A549 (cell line): ENCODE data around the gene SLC43A1. TPM values are rescaled to one million over a fixed set of nuclear protein-coding genes. Genes with fewer than 3 reads are reported as not detected.

Experiments used
- ATAC-seq, 2 experiments: fragments of 200-7000 bp in 1 of 2; fragments of >200 bp in 1 of 2; cut with Nextera tagmentation in 1 of 2; cut with Tn5 transposase in 1 of 2; 3 replicates each; pipeline versions ENCODE4 v1.8.0 to v1.9.1; 2018 to 2020; ENCODE audit warnings: mild to moderate bottlenecking in 1 of 2, moderate library complexity in 1 of 2
- CTCF ChIA-PET: fragments of 300-600 bp; sonication (Branson Sonifier 250); formaldehyde crosslinking; extraction: SDS; loops from one replicate; lab custom pipeline; 2021; ENCODE audit warnings: antibody characterized with exemption, inconsistent platforms; lab: Yijun Ruan, JAX
- POLR2A ChIA-PET: fragments of 350-600 bp; formaldehyde crosslinking; extraction: SDS; loops from one replicate; lab custom pipeline; 2021; ENCODE audit warnings: antibody characterized with exemption, inconsistent platforms; lab: Yijun Ruan, JAX
- DNase-seq, 2 experiments: peaks; one replicate each; pipeline versions ENCODE4 v3.0.0 to v3.0.0-alpha.2; 2011 to 2016; ENCODE audit warnings: low read depth in 1 of 2, low spot score in 1 of 2
- FAIRE-seq: peaks from 2 replicates; lab custom pipeline; 2011; peaks lifted over from hg19 to GRCh38; lab: Jason Lieb, UNC
- H3K27ac ChIP-seq, 2 experiments: fragments of >200 bp; sonication (Bioruptor Twin); formaldehyde crosslinking; 3 replicates each; pipeline ENCODE4 v1.5.1; 2016 to 2017
- H3K4me1 ChIP-seq: fragments of >200 bp; sonication (Bioruptor Twin); formaldehyde crosslinking; 3 replicates; pipeline ENCODE4 v1.6.1; 2016
- H3K4me2 ChIP-seq: fragments of >200 bp; sonication (Bioruptor Twin); formaldehyde crosslinking; 3 replicates; pipeline ENCODE4 v1.6.1; 2016
- H3K4me3 ChIP-seq: fragments of >200 bp; sonication (Bioruptor Twin); formaldehyde crosslinking; 3 replicates; pipeline ENCODE4 v1.5.1; 2016
- H3K9me3 ChIP-seq: fragments of >200 bp; sonication (Bioruptor Twin); formaldehyde crosslinking; 3 replicates; pipeline ENCODE4 v1.6.1; 2016
- BHLHE40 ChIP-seq: IDR thresholded peaks from 2 replicates; pipeline ENCODE4 v1.6.1; 2012; ENCODE audit warnings: low read depth, low read length, inconsistent platforms
- CTCF ChIP-seq: fragments of >200 bp; sonication (Bioruptor Twin); formaldehyde crosslinking; IDR thresholded peaks from 3 replicates; pipeline ENCODE4 v1.5.1; 2016
- E2F6 ChIP-seq: IDR thresholded peaks from 2 replicates; pipeline ENCODE4 v1.6.1; 2012; ENCODE audit warnings: low read depth, borderline replicate concordance
- EP300 ChIP-seq, 2 experiments: fragments of >200 bp; sonication (Bioruptor Twin); formaldehyde crosslinking; IDR thresholded peaks; 2 replicates in 1 of 2; 3 replicates in 1 of 2; pipeline ENCODE4 v1.6.1; 2016 to 2017
- GATA3 ChIP-seq: IDR thresholded peaks from 2 replicates; pipeline ENCODE4 v1.6.1; 2012; ENCODE audit warnings: borderline replicate concordance
- HEYL ChIP-seq: fragments of 250-450 bp; sonication (Bioruptor Pico); IDR thresholded peaks from 2 replicates; pipeline ENCODE4 v1.8.0; 2021; ENCODE audit warnings: mild to moderate bottlenecking, moderate library complexity
- JUN ChIP-seq, 2 experiments: fragments of >200 bp; sonication (Bioruptor Twin); formaldehyde crosslinking; IDR thresholded peaks; 2 replicates in 1 of 2; 3 replicates in 1 of 2; pipeline ENCODE4 v1.6.1; 2016 to 2017
- KDM5A ChIP-seq: fragments of 200-600 bp; sonication (generic); IDR thresholded peaks from 2 replicates; pipeline ENCODE4 v1.6.1; 2016; ENCODE audit warnings: antibody characterized with exemption, mild to moderate bottlenecking
- MAX ChIP-seq: IDR thresholded peaks from 2 replicates; pipeline ENCODE4 v1.6.1; 2012
- NFE2L2 ChIP-seq: fragments of 150-350 bp; conservative IDR thresholded peaks from 2 replicates; pipeline ENCODE4 v1.6.1; 2014; ENCODE audit warnings: low read length
- PHF8 ChIP-seq: fragments of 200-600 bp; sonication (generic); IDR thresholded peaks from 2 replicates; pipeline ENCODE4 v1.6.1; 2016; ENCODE audit warnings: low read depth, mild to moderate bottlenecking, antibody characterized with exemption, moderate library complexity, borderline replicate concordance
- POLR2A ChIP-seq: IDR thresholded peaks from 2 replicates; pipeline ENCODE4 v1.6.1; 2012; ENCODE audit warnings: mild to moderate bottlenecking, low read length
- RAD21 ChIP-seq, 2 experiments: fragments of >200 bp in 1 of 2; sonication (Bioruptor Twin) in 1 of 2; formaldehyde crosslinking in 1 of 2; IDR thresholded peaks in 1 of 2; conservative IDR thresholded peaks in 1 of 2; 2 replicates in 1 of 2; 3 replicates in 1 of 2; pipeline ENCODE4 v1.6.1; 2012 to 2018; ENCODE audit warnings: inconsistent platforms in 1 of 2
- RFX5 ChIP-seq: fragments of 450-650 bp; IDR thresholded peaks from 2 replicates; pipeline ENCODE4 v1.7.1; 2014; ENCODE audit warnings: antibody characterized with exemption, mild to moderate bottlenecking, moderate library complexity
- SMC3 ChIP-seq: fragments of >200 bp; sonication (Bioruptor Twin); formaldehyde crosslinking; IDR thresholded peaks from 3 replicates; pipeline ENCODE4 v1.6.1; 2018; ENCODE audit warnings: inconsistent platforms
- ZFP36 ChIP-seq: fragments of 450-650 bp; IDR thresholded peaks from 2 replicates; pipeline ENCODE4 v1.6.1; 2014; ENCODE audit warnings: borderline replicate concordance; ENCODE audit not compliant: partially characterized antibody
- WGBS: methylation state at CpG from one replicate; pipeline ENCODE4 v1.1.6; 2017; ENCODE audit errors: missing lambda C conversion rate; 5-methylcytosine and 5-hydroxymethylcytosine counted together
- polyA plus RNA-seq, 4 experiments: library from polyadenylated mRNA; depleted of rRNA in 3 of 4; stranded (reverse); fragments of >200 nt; fragmentation: RNase III in 1 of 4; extraction: RNeasy Plus Mini Kit Qiagen cat#74134 plus additional on column Dnase treatment in 1 of 4; gene quantifications; 2 replicates in 3 of 4; 3 replicates in 1 of 4; pipeline ENCODE4 v1.2.3, GENCODE V29; 2011 to 2017
- TF ChIP-seq, protein P1 (sequence below): fragments of 450-650 bp; IDR thresholded peaks from 2 replicates; pipeline ENCODE4 v1.6.1; 2014; ENCODE audit warnings: antibody characterized with exemption
- TF ChIP-seq, protein P2 (sequence below): fragments of 250-450 bp; sonication (Bioruptor Pico); IDR thresholded peaks from 2 replicates; pipeline ENCODE4 v1.5.0; 2021; ENCODE audit warnings: mild to moderate bottlenecking, moderate library complexity, borderline replicate concordance

SLC43A1 gene
- polyA plus RNA-seq, 2 of the 4 experiments (the other 2 are of a cell fraction): 1.0 to 4.6 TPM

DNA sequence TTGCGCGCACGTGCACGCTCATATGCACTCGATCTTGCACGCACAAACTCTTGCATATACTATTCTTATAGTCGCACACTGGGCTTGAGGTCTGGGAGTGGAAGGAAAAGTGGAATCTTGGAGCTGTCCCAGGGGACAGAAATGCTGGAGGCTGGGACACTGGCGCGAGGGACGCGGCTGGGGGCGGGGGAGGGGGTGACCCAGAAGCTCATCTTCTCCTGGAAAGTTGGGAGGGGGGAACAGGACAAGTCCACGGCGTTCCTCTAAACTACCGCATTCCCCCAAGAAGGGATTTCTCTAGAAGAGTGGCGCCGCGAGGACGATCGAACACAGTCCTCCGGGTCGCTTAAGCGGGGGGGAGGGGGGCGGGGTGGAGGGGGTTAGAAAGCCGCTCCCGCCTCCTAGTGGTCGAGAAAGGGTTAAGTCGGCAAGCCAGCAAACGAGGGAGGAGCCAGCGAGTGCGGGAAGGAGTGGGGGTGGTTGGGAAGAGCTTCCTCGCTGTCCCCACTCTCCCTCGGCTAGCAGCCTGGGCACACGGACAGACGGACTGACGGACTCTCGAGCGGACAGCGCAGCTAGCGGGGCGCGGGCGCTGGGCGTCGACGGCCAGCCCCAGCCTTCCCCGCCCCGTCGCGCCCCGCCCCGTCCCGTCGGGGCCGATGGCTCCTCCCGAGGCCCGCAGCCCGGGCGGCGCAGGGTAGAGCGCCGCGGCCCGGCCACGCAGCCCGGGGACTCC lies 55.3 kb downstream of the SLC43A1 start, which contains the start of gene RTN4RL2 (continued):
- TF ChIP-seq CTCF (peak; percentile 44; the same call in 2 of the 3 replicates), POLR2A (peak; percentile 56), RFX5 (no peak), E2F6 (0 out of 2 replicates have a peak, but pooled peaks have one; percentile 4), RAD21 (conservative IDR thresholded peaks at IDR 0.05 in 1 of 2, IDR thresholded peaks at IDR 0.05 in 1 of 2) (peak in 1 of 2 experiments; percentile 29; a peak in 1 of 5 replicates)
- TF ChIP-seq, protein P1, sequence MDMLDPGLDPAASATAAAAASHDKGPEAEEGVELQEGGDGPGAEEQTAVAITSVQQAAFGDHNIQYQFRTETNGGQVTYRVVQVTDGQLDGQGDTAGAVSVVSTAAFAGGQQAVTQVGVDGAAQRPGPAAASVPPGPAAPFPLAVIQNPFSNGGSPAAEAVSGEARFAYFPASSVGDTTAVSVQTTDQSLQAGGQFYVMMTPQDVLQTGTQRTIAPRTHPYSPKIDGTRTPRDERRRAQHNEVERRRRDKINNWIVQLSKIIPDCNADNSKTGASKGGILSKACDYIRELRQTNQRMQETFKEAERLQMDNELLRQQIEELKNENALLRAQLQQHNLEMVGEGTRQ: no peak

GRCh38 chr11:57459164-57460021 lies 56.1 kb downstream of the SLC43A1 start:
- ATAC-seq: peak in 1 of 2 experiments; percentile 18; a peak in 3 of 6 replicates
- no peak for FAIRE-seq

DNA sequence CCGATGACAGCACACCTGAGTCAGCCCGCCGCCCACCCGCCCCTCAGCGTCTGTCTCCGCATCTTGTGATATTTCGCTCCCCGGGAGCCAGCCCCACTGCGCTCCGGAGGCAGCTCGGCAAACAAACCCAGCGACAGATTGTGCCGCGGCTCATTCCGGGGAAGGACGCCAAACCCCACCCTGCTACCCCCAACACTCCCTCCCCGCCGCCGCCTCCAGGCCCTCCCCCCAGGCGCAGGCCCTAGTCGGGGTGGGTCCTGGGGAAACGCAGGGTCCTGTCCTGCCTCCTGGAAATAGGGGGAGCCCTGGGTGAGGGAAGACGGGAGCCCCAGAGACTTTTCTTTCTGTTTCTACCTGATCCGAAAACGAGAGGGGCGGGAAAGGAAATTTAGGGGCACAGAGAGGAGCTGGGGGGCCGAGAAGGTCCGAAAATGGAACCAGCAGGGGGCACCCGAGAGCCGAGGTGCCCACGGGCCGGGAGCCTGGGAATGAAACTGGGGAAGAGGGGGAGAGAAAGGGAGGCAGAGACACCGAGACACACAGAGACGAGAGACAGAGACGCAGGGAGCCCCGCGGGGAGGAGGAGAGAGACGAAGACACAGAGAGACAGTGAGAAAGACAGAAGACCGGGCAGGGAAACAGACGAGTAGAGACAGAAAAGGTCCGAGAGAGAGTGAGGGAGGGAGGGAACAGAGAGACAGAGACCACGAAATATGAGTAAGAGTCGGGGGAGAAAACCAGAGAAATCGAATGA lies 56.9 kb downstream of the SLC43A1 start:
- DNase-seq (peak in 1 of 2 experiments; percentile 71), FAIRE-seq (no peak), ATAC-seq (peak; percentile 52 to 66)
- TF ChIP-seq SMC3 (peak; percentile 67), RAD21 (conservative IDR thresholded peaks at IDR 0.05 in 1 of 2, IDR thresholded peaks at IDR 0.05 in 1 of 2) (peak; percentile 56 to 65), EP300 (IDR thresholded peaks at IDR 0.05) (peak in 1 of 2 experiments; percentile 61; a peak in 1 of 5 replicates), GATA3 (no peak), ZFP36 (peak; percentile 42), KDM5A (0 out of 2 replicates have a peak, but pooled peaks have one; percentile 30), NFE2L2 (no peak), JUN (IDR thresholded peaks at IDR 0.05) (peak in 1 of 2 experiments; percentile 49; a peak in 2 of 5 replicates), HEYL (CRISPR knock-in tag) (no peak), CTCF (peak; percentile 90)
- TF ChIP-seq, protein P2, sequence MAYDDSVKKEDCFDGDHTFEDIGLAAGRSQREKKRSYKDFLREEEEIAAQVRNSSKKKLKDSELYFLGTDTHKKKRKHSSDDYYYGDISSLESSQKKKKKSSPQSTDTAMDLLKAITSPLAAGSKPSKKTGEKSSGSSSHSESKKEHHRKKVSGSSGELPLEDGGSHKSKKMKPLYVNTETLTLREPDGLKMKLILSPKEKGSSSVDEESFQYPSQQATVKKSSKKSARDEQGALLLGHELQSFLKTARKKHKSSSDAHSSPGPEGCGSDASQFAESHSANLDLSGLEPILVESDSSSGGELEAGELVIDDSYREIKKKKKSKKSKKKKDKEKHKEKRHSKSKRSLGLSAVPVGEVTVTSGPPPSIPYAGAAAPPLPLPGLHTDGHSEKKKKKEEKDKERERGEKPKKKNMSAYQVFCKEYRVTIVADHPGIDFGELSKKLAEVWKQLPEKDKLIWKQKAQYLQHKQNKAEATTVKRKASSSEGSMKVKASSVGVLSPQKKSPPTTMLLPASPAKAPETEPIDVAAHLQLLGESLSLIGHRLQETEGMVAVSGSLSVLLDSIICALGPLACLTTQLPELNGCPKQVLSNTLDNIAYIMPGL (CRISPR knock-in tag): 0 out of 2 replicates have a peak, but pooled peaks have one; percentile 35
- no peaks in the 10 kb centered on the region for H3K9me3 ChIP-seq
- H3K27ac ChIP-seq: peak overlapping the region; percentile 81 to 89
- CTCF ChIA-PET: interaction anchor here (0.6 to 11.7 kb wide), 54 partner anchors 7 to 1051 kb away, joined by 3 to 228 read pairs (median 6); partner anchors contain the start of genes P2RX3, SLC43A1, SSRP1 and TIMM10
- POLR2A ChIA-PET: interaction anchor here (0.8 kb wide), 1 partner anchor 18 kb away, joined by 7 read pairs; no protein-coding TSS in a partner anchor
- H3K4me3 ChIP-seq: peak overlapping the region; percentile 74
- H3K4me2 ChIP-seq: peak overlapping the region; percentile 90
- H3K4me1 ChIP-seq: peaks cover 33% of the 10 kb centered on the region
- 2% methylated on average over 29 of the region's 44 CpGs for WGBS

More at GRCh38 chr11:57459164-57460021, 56.1 kb downstream of the SLC43A1 start:
- peak in 1 of 2 experiments; percentile 42 for DNase-seq
- WGBS: 12% methylated on average over 36 of the region's 62 CpGs
- peak; percentile 88 for TF ChIP-seq E2F6
- TF ChIP-seq BHLHE40: peak; percentile 61
- TF ChIP-seq MAX: peak; percentile 81
- TF ChIP-seq PHF8: no peak
- Histone ChIP-seq H3K4me3 (peak overlapping the region; percentile 74), H3K4me1 (peaks cover 31% of the 10 kb centered on the region), H3K27ac (peak overlapping the region; percentile 81 to 89), H3K9me3 (no peaks in the 10 kb centered on the region), H3K4me2 (peak overlapping the region; percentile 90)
- CTCF ChIA-PET: interaction anchor here (0.6 to 11.7 kb wide), 43 partner anchors 12 to 203 kb away, joined by 3 to 228 read pairs (median 6); partner anchors contain the start of genes P2RX3, SLC43A1, TIMM10 and UBE2L6
- POLR2A ChIA-PET: interaction anchor here (0.7 to 1.0 kb wide), 3 partner anchors 18 to 136 kb away, joined by 3 to 5 read pairs (median 3); no protein-coding TSS in a partner anchor
